Omental fat pad (tissue), 4 donors: ENCODE results near the gene CASP8. TPM values are rescaled to one million over a fixed set of nuclear protein-coding genes. Genes with fewer than 3 reads are reported as not detected.
"Not testable (repeated sequence)": the region's sequence is repeated elsewhere in the genome, so short reads cannot be mapped to it uniquely, and the experiment has no call there.

Experiments
- ATAC-seq: fragments of 150-250 bp; one replicate; pipeline ENCODE4 v1.9.1; 2016; ENCODE audit warnings: mild to moderate bottlenecking, moderate library complexity; ENCODE audit not compliant: low FRiP score
- DNase-seq: peaks from one replicate; pipeline ENCODE4 v3.0.0-alpha.2; 2019; ENCODE audit warnings: low spot score
- total RNA-seq, 4 donors: library from RNA; depleted of rRNA; stranded (reverse); fragments of >200 nt; gene quantifications; one replicate each; pipeline ENCODE4 v1.1.0, GENCODE V29; 2016
- TF ChIP-seq, protein P1 (sequence below), 3 donors: fragments of 450-650 bp; IDR thresholded peaks; one replicate each; pipeline ENCODE4 v1.5.1; 2016 to 2017; ENCODE audit warnings: antibody characterized with exemption in 3 of 3, mild to moderate bottlenecking in 3 of 3, moderate library complexity in 2 of 3

The CASP8 gene
- total RNA-seq, 4 donors from 2014 or later = 22.9 to 31.4 (median 26.5) TPM

DNA sequence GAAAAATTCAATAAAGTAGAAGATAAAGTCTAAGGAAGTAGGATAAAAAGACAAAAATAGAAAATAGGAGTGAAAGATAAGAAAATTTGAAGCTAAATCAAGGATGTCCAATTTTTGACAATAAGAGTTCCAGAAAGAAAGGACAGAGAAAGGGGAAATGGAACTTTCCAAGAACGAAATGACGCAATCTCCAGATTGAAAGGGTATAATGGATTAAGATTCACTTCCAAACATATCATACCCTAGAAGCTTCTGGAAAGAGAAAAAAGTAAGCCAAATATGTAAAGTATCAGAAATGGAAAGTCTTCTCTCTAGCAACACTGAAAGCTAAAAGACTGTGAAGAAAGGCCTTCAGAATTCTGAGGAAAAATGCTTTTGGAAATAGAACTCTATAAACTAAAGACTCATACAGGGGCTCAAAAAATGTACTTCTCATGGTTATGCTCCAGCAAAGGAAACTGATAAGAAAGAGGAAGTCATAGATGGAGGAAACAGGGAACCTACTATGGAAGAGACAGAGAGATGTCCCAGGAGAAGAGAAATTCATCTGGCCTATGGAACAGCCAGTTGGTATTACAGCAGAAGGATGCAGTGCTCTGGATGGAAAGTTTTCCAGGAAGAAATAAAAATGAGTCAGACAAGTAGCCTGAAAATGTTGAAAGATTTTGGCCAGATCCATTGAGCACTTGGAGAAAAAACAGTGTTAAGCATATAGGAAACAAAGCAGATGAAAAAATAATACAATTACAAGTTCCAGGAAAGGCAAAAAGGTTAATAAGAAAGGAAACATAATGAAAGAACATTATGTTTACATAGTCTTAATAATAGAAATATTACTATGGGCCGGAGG is 20.1 kb downstream of the CASP8 start:
- no peak for ATAC-seq
- DNase-seq = no peak

GRCh38 chr2:201285499-201285898 is 25.2 kb downstream of the CASP8 start:
- TF ChIP-seq, protein P1, sequence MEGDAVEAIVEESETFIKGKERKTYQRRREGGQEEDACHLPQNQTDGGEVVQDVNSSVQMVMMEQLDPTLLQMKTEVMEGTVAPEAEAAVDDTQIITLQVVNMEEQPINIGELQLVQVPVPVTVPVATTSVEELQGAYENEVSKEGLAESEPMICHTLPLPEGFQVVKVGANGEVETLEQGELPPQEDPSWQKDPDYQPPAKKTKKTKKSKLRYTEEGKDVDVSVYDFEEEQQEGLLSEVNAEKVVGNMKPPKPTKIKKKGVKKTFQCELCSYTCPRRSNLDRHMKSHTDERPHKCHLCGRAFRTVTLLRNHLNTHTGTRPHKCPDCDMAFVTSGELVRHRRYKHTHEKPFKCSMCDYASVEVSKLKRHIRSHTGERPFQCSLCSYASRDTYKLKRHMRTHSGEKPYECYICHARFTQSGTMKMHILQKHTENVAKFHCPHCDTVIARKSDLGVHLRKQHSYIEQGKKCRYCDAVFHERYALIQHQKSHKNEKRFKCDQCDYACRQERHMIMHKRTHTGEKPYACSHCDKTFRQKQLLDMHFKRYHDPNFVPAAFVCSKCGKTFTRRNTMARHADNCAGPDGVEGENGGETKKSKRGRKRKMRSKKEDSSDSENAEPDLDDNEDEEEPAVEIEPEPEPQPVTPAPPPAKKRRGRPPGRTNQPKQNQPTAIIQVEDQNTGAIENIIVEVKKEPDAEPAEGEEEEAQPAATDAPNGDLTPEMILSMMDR (IDR thresholded peaks at IDR 0.05) = no peak
- ATAC-seq = no peak
- no peak for DNase-seq

More for the DNA sequence above, 20.1 kb downstream of the CASP8 start:
- TF ChIP-seq, protein P1 (IDR thresholded peaks at IDR 0.05) = no peak

DNA sequence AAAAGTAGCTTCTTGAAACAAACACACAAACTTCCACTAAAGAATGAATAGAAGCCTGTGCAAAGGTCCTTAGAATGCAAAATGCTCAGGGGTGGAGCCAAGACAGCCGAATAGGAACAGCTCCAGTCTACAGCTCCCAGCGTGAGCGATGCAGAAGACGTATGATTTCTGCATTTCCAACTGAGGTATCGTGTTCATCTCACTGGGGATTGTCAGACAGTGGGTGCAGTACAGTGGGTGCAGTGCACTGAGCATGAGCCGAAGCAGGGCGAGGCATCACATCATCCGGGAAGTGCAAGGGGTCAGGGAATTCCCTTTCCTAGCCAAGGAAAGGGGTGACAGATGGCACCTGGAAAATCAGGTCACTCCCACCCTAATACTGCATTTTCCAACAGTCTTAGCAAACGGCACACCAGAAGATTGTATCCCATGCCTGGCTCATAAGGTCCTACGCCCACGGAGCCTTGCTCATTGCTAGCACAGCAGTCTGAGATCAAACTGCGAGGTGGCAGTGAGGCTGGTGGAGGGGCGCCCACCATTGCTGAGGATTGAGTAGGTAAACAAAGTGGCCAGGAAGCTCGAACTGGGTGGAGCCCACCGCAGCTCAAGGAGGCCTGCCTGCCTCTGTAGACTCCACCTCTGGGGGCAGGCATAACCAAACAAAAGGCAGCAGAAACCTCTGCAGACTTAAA is 30.3 kb downstream of the CASP8 start:
- not testable (repeated sequence) for DNase-seq, ATAC-seq

GRCh38 chr2:201298462-201299052 is 38.2 kb downstream of the CASP8 start:
- TF ChIP-seq, protein P1 (IDR thresholded peaks at IDR 0.05) = no peak
- ATAC-seq (no peak), DNase-seq (no peak)

GRCh38 chr2:201299929-201300328 is 39.6 kb downstream of the CASP8 start:
- DNase-seq, ATAC-seq: not testable (repeated sequence)

GRCh38 chr2:201307876-201308275 is 47.5 kb downstream of the CASP8 start:
- TF ChIP-seq, protein P1 (IDR thresholded peaks at IDR 0.05) = no peak
- ATAC-seq = no peak

GRCh38 chr2:201308914-201309313 is 48.6 kb downstream of the CASP8 start:
- ATAC-seq = no peak
- DNase-seq = no peak
- TF ChIP-seq, protein P1 (IDR thresholded peaks at IDR 0.05) = no peak

More at GRCh38 chr2:201307876-201308275, 47.5 kb downstream of the CASP8 start:
- DNase-seq = no peak
